RWPE1 (cell line): ENCODE measurements around the gene OR4D1.

Source experiments
- CTCF ChIA-PET: fragments of 350-600 bp; sonication (Branson Sonifier 250); formaldehyde crosslinking; extraction: SDS; loops from one replicate; lab custom pipeline; 2021; lab: Yijun Ruan, JAX
- POLR2A ChIA-PET: fragments of 400-600 bp; formaldehyde crosslinking; extraction: SDS; loops from one replicate; lab custom pipeline; 2020; ENCODE audit warnings: antibody characterized with exemption; ENCODE audit not compliant: low non-redundant PET; lab: Yijun Ruan, JAX
- DNase-seq: peaks from one replicate; pipeline ENCODE4 v3.0.0; 2012; ENCODE audit warnings: low spot score
- H3K27ac ChIP-seq: fragments of 450-650 bp; 2 replicates; pipeline ENCODE4 v1.5.1; 2017
- TF ChIP-seq, protein P1 (sequence below): fragments of 450-650 bp; conservative IDR thresholded peaks from 2 replicates; pipeline ENCODE4 v1.5.1; 2017; ENCODE audit warnings: low read depth, mild to moderate bottlenecking

Gene OR4D1

DNA sequence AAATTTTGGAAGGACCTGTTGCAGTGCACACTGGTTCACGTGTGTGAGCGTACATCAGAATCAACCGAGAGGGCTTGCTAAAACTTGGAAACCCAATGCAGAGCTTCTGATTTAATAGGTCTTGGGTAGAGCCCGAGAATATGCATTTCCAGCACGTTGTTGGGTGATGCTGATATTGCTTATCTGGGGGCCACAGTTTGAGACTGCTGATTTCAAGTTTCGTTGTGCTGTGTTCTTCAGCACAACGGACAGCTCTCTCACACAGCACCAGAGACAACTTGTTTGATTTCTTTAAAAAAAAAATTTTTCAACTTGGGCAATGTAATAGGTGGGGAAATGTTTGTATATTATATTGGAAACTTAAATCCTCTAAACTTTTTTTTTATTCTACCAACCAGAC, 28.0 kb downstream of the OR4D1 start:
- no peak for DNase-seq
- CTCF ChIA-PET: no interaction called here
- TF ChIP-seq, protein P1, sequence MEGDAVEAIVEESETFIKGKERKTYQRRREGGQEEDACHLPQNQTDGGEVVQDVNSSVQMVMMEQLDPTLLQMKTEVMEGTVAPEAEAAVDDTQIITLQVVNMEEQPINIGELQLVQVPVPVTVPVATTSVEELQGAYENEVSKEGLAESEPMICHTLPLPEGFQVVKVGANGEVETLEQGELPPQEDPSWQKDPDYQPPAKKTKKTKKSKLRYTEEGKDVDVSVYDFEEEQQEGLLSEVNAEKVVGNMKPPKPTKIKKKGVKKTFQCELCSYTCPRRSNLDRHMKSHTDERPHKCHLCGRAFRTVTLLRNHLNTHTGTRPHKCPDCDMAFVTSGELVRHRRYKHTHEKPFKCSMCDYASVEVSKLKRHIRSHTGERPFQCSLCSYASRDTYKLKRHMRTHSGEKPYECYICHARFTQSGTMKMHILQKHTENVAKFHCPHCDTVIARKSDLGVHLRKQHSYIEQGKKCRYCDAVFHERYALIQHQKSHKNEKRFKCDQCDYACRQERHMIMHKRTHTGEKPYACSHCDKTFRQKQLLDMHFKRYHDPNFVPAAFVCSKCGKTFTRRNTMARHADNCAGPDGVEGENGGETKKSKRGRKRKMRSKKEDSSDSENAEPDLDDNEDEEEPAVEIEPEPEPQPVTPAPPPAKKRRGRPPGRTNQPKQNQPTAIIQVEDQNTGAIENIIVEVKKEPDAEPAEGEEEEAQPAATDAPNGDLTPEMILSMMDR: no peak
- H3K27ac ChIP-seq: no peak overlapping the region
- POLR2A ChIA-PET: no interaction called here

DNA sequence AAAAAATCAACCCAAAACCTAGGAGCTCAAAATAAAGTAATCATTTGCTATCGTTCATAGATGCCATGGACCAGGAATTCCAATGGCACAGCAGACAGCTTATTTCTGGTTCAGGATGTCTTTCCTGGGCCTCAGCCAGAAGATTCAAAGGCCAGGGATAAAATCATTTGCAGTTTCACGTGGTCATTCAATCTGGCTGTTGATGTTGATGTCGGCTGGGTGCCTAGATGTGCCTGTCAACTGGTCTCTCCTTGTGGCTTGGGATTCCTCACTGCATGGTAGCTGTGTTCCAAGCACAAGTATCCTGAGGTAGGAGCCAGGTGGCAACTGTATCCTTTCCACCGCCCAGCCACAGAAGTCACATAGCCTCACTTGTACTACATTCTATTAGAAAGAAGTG, 33.6 kb downstream of the OR4D1 start:
- CTCF ChIA-PET: interaction anchor here (0.7 to 1.1 kb wide), 2 partner anchors 9 to 47 kb away, joined by 3 read pairs; no protein-coding TSS in a partner anchor
- POLR2A ChIA-PET: no interaction called here
- no peak overlapping the region for H3K27ac ChIP-seq
- TF ChIP-seq, protein P1: no peak
- no peak for DNase-seq

DNA sequence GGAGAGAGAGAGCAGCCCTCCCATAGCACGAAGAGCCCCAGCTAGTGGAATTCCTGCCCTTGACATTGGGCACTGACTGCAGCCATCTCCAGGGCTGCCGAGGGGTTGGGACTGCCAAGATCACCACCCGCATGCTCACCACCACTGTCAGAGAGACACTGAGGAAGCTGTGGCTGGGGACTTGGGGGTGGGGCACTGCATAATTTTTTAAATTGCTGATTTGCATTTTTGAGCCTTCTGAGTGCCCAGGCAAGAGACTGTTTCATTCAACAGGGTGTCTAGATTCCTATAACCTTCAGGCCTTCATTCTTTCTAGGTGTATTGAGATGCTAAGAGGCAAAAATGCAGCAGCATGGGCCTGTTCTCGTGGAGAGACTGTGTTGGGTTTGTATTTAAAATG, 35.3 kb downstream of the OR4D1 start:
- POLR2A ChIA-PET: no interaction called here

DNA sequence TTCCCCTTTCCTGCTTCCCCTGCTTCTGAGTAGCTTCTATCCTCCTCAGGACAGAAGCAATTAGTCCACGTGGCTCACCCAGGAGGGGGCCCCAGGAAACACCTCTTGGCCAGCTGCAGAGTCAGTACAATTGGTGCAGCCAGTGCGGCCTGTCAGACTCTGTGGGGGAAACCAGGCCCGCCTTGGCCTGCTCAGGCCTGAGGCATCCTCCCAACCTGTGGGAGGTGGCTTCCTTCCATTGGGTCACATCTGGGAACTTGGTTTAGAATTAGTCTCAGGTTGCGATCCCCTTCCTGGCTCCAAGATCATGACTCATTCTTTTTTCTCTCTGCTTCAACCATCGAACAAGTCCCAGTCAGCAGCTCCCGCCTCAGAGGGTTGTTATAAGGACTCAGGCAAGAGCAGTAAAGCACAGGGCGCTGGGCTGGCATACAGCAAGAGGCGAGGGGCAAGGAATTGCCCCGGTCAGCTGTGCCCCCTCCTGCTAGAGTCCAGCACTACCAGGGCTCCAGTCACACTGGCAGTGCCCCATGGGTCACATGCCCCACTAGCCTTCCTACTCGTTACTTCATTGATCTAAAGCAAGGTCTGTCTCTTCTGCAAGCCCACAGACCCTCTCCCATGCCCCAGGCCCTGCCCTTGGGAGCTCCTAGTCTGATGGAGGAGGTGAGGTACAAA, 36.3 kb downstream of the OR4D1 start:
- TF ChIP-seq, protein P1: no peak
- ChIA-PET CTCF (interaction anchor here (0.7 to 1.2 kb wide), 2 partner anchors 12 to 28 kb away, joined by 3 read pairs; no protein-coding TSS in a partner anchor), POLR2A (no interaction called here)
- peak; percentile 91 for DNase-seq
- peak overlapping the region; percentile 74 for H3K27ac ChIP-seq

More for the DNA sequence above, 35.3 kb downstream of the OR4D1 start:
- no peak for DNase-seq
- peak overlapping the region; percentile 74 for H3K27ac ChIP-seq
- CTCF ChIA-PET: interaction anchor here (0.7 to 1.2 kb wide), 2 partner anchors 11 to 176 kb away, joined by 3 read pairs; no protein-coding TSS in a partner anchor
- TF ChIP-seq, protein P1: no peak

DNA sequence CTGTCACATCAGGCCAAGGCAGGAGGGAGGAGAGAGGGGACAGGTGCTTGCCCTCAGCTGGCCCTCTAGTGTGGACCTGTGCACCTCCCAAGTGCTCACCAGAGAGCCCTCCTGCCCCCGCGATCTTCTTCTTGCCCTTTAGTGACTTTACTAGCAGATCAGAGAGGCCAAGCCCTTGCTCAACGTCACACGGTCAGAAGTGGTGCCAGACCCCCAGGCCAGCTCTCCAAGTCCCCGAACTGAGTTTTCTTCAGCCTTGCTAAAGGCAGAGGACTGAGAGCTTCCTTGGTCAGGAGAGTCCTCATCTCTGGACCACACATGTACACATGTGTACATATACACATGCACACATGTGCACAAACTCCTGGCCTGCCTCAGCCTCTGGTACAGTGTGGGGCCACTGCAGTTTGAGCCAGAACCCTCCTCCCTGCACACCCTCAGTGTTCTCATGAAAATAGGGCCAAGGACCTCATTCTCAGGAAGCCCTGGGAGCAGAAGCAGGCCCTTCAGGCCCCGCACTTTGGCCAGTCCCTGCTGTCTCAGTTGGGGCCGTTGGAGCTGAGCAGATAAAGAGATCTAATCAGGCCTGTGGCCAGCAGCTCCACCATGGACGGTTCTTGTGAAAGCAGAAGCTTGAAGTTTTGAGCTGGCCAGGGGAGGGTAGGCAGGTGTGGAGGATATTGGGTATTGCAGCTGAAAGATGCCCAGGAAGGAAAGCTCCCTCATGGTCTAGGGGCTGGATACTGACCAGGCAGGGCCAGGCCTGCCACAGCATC, 37.0 kb downstream of the OR4D1 start:
- TF ChIP-seq, protein P1: no peak
- POLR2A ChIA-PET: no interaction called here

DNA sequence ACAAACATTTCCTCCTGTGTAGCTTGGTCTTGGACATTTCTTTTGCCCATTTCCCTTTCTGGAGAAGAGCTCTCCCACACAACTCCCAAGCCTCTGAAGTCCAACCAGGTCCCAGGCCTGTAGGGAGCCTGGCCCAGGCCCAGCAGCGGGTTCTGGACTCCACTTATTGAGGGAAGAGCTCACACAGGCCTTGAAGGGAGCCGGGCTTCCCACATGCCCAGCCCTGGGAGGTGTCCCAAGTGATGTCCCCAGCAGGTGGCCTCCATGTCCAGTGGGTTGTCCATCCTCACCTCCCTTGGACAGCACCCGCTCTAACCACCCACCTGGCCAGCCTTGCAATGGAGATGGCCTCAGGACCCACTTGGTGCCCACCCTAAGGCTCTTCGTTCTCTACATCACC, 38.4 kb downstream of the OR4D1 start:
- TF ChIP-seq, protein P1: no peak
- ChIA-PET POLR2A (no interaction called here), CTCF (no interaction called here)
- no peak for DNase-seq
- no peak overlapping the region for H3K27ac ChIP-seq

More for the DNA sequence above, 37.0 kb downstream of the OR4D1 start:
- CTCF ChIA-PET: no interaction called here
- H3K27ac ChIP-seq: peak overlapping the region; percentile 74
- DNase-seq: no peak
